NOMO-1 treated with dmso at 0.1 percent for 144 hours (cell line): ENCODE data around the gene ARHGAP33.
"Not testable (repeated sequence)": the region's sequence is repeated elsewhere in the genome, so short reads cannot be mapped to it uniquely, and the experiment has no call there.

Experiments used
- DNase-seq: peaks from one replicate; lab custom pipeline; 2025; ENCODE audit not compliant: unreplicated experiment; lab: John Stamatoyannopoulos, UW

Gene ARHGAP33

DNA sequence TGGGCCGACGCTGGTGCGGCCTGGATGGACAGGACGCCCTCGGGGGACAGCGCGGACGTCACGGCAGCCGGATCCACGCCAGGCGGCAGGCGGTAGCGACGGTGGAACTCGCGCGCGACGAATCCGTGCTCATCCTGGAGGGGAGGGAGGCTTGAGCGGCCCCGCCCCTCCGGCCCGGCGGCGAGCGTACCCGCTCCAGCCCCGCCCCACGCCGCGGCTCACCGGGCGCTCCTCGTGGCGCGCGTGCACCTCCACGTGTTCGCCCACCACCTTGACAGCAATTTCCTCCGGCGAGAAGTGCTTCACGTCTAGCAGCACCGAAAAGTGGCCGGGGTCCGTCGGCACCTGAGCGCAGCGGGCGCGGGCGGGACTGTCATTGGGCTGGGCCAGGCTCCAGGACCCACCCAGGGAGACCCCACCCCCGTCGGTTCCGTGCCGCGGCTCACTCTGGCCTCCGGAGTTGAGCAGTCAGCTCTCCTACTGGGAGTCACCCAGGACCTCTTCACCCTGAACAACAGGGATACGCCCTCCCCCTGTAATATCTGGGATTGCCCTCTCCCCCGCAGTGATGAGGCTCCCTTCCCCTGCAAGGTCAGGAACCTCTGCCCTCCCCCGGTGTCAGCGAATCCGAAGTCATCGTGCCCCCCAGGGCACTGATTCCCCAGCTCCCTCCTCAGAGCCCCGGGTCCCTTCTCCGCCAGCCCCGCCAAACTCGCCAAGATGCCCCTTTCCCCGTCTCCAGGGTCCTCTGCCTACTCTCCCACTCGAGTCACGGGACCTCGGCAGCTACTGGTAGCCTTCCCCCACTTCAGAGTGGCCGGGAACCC is 19.6 kb upstream of the ARHGAP33 start:
- DNase-seq = no peak

DNA sequence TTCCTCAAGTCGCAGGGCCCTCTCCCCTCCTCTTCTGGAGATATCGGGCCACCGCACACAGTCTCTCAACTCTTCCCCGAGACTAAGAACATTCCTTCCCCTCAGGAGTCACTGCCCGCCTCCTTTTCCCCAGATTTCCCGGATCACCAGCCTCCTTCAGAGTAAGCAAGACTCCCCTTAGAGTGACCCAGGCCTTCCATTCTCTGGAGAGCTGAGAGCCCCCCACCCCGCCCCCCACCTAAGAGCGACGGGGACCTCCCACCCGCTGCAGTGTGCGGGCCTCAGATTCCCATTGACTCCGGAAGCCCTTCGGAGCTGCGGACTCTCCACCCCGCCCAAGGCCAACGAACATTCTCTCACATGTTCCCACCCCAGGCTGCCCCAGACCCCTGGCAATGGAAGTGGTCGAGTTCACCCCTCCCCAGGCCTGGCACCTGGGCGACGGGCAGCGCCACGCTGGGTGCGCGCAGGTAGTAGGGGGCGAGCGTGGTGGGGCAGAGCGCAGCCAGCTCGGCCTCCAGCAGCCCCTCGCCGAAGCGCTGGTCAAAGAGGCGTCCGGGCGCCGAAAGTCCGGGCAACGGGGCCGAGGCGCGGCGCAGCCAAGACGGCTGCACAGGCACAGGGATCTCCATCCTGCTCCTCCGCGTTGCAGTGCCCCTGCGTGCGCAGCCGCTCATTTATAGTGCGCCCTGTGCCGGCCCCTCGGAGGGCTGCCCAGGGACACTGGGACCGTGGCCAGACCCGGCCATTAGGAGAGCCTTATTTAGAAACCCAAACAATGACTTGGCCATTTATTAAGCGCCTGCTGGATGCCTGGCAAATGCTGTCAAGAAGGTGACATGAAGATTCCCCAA is 18.8 kb upstream of the ARHGAP33 start, which contains the start of gene HSPB6:
Gene HSPB6, minus strand, starts transcription at position 653 of the 854 bp plus-strand sequence. Its CDS starts 21 bp downstream, at position 632.
- DNase-seq = no peak

GRCh38 chr19:35757231-35757748 is 18.1 kb upstream of the ARHGAP33 start:
- no peak for DNase-seq

DNA sequence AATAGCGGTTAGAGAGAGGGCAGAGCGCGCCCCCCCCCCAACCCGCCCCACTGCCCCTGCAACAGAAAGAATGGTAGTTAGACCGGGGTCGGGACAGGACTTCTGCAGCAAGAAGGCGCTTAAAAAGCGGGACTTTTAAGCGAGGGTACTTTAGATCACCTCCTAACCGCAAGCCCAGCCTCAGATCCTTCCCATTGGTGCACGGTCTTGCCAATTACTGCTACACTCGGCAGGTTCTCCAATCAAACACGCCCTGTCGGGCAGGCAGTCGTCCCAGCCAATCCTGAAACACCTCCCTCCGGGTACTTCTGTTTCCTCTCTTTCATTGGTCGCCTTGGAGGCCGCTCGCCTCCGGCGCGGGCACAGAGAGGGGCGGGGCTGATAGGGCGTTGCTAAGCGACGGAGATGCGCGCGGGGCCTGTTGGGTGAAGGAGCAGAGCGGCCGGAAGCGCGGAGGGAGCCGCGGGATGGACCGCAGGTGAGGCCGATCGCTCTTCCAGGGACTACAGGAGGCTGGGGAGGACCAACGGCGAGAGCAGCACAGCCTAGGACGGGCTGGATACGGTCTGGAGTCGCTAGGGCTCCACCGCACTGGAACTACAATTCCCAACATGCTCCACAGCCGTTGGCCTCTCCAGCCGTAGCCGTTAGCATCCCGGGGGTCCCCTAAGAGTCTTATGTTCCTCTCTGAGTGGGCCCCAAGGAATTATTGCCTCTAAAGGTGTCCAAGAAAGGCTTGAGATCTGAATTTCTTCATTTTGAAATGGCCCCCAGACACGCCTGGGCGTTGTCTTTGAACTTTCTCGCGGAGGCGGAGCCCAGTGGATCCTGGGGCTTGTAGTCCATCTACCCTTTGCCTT is 17.4 kb upstream of the ARHGAP33 start, which contains the start of gene PROSER3:
Gene PROSER3, plus strand, starts transcription at position 428 of the 860 bp plus-strand sequence. Its CDS starts 40 bp downstream, at position 468.
- DNase-seq = peak; percentile 98

DNA sequence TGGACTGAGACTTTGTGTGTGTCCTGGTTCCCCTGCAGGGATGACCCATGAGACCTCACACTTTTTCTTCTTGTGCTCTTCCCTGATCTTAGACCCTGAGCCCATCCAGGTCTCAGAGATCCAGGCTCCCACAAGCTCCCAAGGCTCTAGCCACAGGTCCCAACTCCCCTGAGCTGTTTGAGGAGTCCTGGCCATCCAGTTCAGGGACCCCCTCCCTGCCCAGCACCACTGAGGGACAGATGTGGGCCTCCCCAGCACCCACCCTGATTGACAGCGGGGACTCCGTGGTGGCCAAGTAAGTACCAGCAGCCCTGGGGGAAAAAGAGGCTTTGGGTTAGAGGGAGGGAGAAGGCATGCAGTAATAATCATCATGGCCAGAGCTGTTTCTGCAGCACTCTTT is 15.7 kb upstream of the ARHGAP33 start:
- DNase-seq = no peak

DNA sequence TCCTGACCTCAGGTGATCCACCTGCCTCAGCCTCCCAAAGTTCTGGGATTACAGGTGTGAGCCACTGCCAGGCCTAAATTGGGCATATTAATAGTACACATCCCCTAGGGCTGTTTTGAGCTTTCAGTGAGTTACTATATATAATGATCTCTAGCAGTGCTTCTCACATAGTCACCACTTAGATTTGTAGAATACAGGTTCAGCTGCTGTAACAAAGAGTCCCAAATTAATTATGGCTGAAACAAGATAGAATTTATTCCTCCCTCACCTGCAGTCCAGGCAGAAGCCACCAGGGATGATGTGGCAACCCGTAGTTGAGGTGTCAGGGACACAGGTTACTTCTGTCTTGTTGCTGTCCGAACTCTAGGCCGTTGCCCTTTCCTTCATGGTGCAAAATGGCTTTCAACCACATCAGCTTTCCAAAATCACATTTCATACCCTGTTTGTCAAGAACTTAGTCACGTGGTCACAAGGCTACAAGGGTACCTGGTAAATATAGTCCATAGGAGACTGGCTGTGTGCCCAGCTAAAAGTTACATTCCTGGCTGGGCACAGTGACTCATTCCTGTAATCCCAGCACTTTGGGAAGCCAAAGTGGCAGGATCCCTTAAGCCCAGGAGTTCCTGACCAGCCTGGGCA is 14.5 kb upstream of the ARHGAP33 start:
- DNase-seq = no peak

DNA sequence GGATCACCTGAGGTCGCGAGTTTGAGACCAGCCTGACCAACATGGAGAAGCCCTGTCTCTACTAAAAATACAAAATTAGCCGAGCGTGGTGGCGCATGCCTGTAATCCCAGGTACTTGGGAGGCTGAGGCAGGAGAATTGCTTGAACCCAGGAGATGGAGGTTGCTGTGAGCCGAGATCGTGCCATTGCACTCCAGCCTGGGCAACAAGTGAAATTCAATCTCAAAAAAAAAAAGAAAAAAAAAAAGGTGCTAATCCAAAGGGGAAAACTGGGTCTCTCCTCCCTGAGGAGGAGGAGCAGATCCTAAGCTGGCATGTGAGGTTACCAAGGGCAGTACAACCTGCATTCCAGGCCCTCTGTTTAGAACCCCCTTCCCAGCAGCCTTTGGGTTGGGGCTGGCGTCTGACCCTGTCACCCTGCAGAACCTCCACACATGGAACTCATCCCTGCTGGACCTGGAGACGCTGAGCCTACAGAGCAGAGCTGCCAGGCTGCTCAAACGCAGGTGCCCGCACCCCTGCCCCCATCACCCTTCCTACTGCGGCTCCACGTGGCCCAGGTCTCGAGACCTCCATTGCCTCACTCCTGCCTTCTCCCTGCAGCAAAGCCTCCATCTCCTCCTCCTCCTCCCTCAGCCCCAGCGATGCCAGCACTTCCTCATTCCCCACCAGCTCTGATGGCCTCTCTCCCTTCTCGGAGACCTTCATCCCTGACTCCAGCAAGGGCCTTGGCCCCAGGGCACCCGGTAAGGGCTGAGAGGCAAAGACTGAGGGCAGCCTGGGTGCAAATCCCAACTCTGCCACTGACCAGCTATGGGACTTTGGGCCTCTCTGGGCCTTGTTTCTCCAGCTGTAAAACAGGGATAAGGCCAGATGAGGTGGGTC is 10.7 kb upstream of the ARHGAP33 start:
- no peak for DNase-seq

DNA sequence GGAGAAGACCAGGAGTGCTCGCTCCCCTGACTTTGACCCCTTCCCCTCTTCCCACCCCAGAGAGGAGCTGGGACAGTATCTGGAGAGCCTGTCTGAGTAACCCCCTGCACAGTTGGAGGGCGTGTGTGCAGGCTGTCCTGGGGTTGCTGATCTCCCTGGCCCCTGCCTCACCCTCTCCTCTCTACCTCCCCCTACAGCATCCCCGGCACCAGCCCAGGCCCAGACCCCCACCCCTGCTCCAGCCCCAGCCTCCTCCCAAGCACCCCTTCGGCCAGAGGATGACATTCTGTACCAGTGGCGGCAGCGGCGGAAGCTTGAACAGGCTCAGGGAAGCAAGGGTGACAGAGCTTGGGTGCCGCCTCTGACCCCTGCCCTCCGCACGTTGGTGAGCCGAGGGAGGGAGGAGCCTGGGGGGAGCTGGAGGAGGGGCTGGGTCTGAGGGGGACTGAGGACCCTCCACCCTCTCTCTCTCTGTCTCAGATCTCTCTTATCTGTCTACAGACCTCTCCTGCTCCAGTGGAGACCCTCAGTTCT is 8.7 kb upstream of the ARHGAP33 start:
- DNase-seq = no peak

DNA sequence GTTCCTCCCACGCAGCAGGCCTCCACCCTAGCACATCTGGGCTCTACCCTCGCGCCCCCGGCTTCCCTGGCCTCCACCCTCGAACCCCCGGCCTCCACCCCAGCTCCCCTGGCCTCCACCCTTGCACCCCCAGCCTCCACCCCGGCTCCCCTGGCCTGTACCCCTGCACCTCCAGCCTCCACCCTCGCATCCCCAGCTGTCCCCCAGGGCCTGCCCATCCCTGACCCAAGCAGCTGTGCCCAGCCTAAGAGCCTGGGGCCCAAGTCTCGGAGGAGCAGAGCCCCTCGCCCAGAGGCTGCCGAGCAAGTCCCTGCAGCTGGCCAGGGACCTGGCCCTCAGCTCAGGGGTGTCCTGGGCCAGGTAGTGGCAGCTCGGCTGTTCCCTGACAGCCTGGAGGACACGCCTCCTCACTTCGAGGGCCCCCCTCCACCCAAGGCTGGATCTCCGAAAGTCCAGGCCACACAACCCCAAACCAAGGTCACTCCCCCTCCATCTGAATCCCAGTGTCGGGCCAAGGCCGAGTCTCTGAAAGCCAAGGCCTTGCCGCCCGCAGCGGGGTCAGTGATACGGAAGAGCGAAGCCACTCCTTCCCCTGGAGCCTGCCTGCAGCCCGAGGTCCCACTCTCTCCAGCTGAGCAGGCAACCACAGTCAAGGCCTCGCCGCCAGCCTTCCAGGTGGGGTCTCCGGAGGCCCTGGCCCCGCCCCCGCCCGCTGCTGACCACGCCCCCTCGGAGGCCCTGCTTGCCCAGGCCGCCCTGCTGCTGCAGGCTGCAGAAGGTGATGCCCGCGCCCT is 7.9 kb upstream of the ARHGAP33 start:
- no peak for DNase-seq

- DNase-seq = no peak
Measured at GRCh38 chr19:35768082-35768421, 7.3 kb upstream of the ARHGAP33 start.

- DNase-seq = not testable (repeated sequence)
Measured at GRCh38 chr19:35772362-35772761, 3.0 kb upstream of the ARHGAP33 start.

- no peak for DNase-seq
Measured at GRCh38 chr19:35773020-35773806, 2.2 kb upstream of the ARHGAP33 start.

- DNase-seq = no peak
Measured at GRCh38 chr19:35774274-35775045, 904 bp upstream of the ARHGAP33 start.

- no peak for DNase-seq
Measured at GRCh38 chr19:35775046-35775297, 392 bp upstream of the ARHGAP33 start.

DNA sequence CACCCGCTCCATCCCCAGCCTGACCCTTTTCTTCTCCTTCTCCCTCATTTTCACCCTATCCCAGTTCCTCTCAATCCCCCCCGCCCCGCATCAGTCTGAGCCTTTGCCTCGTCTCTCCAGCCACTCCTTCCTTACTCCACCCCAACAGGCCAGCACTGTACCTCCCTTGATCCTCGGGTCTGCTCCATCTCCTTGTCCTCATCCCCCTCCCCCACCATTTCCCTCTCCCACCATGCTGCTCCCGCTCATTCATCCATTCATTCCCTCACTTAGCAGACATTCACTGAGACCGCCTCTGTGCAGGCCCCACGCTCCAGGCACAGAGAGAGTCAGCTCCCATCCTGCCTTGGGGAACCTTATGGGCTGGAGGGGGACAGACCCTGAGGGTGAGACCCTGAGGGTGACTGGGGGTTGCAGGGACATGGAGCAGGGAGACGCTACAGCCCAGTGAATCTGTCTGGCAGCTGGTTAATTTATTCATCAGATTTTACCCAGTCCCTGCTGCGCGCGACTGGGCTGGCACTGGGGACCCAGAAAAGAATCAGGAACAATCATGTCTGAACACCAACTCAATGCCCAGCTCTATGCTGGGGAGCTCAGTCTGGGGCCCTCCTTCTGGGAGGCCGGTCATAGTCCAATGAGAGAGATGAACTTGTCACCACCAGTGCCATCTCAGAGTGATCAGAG is 881 bp downstream of the ARHGAP33 start:
- no peak for DNase-seq

GRCh38 chr19:35777086-35777841 is 1.9 kb downstream of the ARHGAP33 start:
- DNase-seq = no peak
